Left renal pelvis (tissue), 4 donors: ENCODE measurements around the gene BNIP5. TPM values are rescaled to one million over a fixed set of nuclear protein-coding genes. Genes with fewer than 3 reads are reported as not detected.

Experiments
- DNase-seq, 4 donors: peaks; one replicate each; pipeline ENCODE4 v3.0.0-alpha.2; 2013; ENCODE audit warnings: low read depth in 4 of 4, low spot score in 3 of 4
- polyA plus RNA-seq, 4 donors: library from polyadenylated mRNA; unstranded; fragments of 120-200 nt; gene quantifications; one replicate each; pipeline ENCODE4 v1.2.1, GENCODE V29; 2013; ENCODE audit not compliant: insufficient read length in 4 of 4

BNIP5 gene
- polyA plus RNA-seq, 4 donors = 0.04 to 0.19 (median 0.16) TPM

DNA sequence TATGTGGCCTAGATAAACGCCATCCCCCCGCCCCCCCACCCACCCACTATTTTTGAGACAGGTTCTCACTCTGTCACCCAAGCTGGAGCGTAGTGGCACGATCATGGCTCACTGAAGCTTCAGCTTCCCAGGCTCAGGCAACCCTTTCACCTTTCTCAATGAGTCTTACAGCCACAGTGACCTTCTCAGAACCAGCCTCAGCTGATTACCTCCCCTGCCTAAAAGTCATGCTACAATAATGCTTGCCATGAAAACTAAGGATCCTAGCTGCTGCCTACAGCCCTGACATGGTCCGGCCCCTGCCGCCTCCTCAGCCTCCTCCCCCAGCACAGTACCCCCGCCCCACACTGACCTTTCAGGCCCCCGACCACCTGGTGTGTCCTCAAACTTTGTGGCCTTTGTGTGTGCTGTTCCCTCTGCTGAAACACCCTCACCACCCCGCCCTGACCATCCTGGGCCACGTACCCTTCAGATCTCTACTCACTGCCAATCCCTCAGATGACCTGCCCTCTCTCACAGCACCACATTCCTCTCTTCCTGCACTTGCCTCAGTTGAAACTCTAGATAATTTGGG is 35.5 kb downstream of the BNIP5 start:
- no peak for DNase-seq

GRCh38 chr6:36298027-36298426 is 38.7 kb downstream of the BNIP5 start:
- no peak for DNase-seq

DNA sequence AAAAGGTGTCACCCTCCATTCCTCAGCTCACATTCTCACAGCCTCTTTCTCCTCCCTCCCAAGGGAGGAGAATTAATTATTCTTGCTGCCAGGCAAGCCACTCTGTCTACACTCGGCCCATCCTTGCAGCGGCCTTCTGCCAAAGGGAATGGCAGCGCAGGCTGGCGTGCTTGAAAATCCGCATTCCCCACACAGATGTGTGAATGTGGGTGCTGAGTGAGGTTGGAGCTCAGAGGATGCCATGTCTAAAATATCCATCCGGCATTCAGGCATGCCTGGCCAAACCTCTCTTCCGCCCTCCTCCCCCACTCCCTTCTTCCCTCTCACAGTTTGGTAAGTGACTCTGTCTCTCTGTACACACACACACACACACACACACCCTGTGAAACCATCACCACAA is 39.2 kb downstream of the BNIP5 start:
- no peak for DNase-seq

- DNase-seq = no peak
These were observed 39.6 kb downstream of the BNIP5 start for GRCh38 chr6:36297051-36297450.

DNA sequence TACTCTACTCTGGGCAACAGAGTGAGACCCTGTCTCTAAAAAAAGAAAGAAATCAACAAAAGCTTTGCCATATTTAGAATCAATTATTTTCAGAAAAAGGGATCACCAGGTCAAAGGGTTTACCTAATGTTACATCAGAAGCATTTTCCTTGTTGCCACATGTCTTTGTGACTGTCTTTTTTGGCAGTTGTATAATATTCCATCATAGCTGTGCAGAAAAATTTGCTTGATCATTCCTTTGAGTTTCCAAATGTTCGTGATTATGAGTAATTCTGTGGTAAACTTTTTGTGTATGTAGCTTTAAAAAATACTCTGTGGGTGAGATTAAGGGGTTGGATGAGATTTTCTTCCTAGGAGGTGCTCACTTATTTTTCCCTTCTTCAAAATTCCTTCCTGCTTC is 40.4 kb downstream of the BNIP5 start:
- no peak for DNase-seq

DNA sequence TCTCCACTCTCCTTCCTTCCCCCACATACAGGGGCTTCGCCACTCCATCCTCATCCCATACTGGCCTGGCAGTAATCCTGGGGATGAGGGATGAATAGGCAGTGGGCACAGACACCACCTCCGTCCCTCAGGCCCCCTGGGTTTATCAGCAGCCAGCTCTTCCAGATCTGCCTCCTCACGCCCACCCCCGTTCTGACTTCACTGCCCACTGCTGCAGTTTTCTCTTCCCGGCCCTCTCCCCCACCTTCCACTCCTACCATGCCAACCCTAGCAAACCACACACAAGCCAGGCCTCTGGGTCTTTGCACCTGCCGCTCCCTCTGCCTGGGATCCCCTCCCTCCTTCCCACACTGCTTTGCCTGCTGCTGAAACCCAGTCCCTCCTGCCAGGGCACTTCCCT is 44.5 kb downstream of the BNIP5 start:
- DNase-seq = no peak

DNA sequence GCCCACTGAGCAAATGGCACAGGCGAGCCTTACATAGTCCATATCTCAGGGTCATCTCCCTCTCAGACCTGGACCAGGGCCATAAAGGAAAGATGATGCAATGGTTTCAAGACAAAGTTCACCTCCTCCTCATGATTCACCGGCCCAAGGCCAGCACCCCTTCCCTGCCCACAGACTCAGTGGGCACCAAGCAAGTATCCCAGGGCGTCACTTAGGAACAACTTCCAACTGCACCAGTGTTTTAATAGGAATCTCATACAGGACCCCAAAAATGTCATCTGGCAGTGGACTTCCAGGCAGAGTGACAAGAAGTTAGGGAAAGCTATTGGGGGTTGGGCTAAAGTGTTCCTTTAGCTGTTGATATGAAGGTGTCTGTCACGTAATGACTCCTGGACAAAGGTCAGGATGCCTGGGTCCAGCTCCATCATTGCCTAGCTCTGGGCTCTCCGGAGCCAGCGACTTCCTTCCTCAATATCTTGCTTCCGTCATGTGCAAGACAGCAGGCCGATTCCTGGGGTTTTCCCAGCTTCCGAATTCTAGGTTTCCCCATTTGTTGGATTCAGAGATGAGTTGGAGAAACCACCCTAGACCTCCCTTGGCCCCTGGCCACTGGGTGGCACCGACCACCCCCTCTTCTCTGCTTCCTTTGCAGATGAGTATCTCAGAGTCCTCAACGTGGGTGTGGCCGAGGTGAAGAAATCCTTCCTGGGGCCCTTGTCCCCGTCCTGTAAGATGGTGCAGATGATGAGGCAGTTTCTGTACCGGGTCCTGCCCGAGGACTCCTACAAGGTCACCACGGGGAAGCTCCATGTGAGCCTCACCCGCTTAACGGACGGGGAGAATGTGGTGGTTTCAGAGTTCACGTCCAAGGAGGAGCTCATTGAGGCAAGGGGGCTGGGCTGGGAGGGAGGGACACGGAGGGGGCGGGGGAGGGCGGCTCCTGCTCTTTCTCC is 45.7 kb downstream of the BNIP5 start:
- no peak for DNase-seq

GRCh38 chr6:36289281-36289878 is 47.3 kb downstream of the BNIP5 start:
- no peak for DNase-seq

GRCh38 chr6:36286858-36287257 is 49.8 kb downstream of the BNIP5 start:
- no peak for DNase-seq

GRCh38 chr6:36285797-36286196 is 50.9 kb downstream of the BNIP5 start:
- no peak for DNase-seq

GRCh38 chr6:36285187-36285671 is 51.5 kb downstream of the BNIP5 start:
- DNase-seq = no peak

GRCh38 chr6:36284359-36284758 is 52.3 kb downstream of the BNIP5 start:
- no peak for DNase-seq

- DNase-seq = no peak
These were observed 53.1 kb downstream of the BNIP5 start for GRCh38 chr6:36283608-36284007.

- no peak for DNase-seq
These were observed 55.7 kb downstream of the BNIP5 start for GRCh38 chr6:36280983-36281382.

DNA sequence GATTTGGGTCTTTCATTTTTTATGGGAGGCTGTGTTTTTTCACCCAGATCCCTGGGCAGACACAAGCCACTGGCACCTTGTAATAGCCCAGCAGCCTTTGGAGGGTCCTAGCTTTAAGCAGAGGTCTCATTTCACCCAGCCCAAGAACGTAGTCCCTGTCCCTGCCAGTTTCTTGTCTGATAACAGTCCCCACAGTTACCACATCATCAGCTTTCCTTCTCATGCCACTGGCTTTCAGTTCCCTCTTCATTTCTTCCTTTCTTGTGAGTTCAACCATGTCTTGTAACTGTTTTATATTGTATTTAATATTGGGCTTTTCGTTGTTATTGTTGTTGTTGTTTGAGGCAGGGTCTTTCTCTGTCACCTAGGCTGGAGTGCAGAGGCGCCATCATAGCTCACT is 56.2 kb downstream of the BNIP5 start:
- no peak for DNase-seq

DNA sequence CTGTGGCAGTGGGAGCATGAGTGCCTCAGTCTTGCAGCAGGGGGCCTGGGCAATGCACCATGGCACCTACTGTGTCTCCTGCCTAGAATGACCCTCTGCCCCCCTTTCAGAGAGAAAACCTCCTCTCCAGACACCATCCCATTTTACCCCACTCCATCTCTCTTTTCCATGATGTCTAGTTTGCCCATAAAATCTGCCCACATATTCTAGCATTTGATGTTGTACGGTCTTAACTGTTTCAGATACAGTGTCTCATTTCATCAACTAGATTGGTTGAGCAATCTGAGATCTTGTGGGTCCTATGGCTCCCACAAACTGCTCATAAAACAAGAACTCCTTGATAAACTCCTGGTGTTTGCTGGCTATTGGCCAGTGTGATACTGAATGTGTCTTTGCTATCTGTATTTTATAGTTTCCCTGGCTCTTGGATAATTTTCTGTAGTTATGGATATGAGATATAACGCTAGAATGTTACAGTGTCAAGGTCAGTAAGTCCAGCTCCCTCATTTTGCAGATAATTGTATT is 58.7 kb downstream of the BNIP5 start:
- DNase-seq = no peak

GRCh38 chr6:36276581-36277536 is 59.8 kb downstream of the BNIP5 start:
- no peak for DNase-seq

- DNase-seq = no peak
These were observed 62.7 kb downstream of the BNIP5 start for GRCh38 chr6:36273802-36274514.

- no peak for DNase-seq
These were observed 63.6 kb downstream of the BNIP5 start for GRCh38 chr6:36273067-36273466.

DNA sequence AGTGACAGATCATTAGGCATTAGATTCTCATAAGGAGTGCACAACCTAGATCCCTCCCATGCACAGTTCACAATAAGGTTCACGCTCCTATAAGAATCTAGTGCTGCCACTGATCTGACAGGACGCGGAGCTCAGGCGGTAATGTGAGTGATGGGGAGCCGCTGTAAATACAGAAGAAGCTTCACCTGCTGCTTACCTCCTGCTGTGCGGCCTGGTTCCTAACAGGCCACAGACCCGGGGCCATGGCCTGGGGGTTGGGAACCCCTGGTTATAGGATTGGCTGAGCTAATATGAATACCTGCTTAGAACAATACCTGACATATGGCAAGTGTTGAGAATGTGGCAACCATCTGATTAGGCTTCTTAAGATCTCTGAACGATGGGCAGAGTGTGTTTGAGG is 64.5 kb downstream of the BNIP5 start:
- DNase-seq = no peak
